ENCODE measurements around the gene ALDH1L1. TPM values are rescaled to one million over a fixed set of nuclear protein-coding genes. Genes with fewer than 3 reads are reported as not detected.
A peak's percentile ranks its signal among the peaks of the same experiment; 100 is the strongest.

ALDH1L1 gene
- total and polyA plus RNA-seq, 2 of the 4 experiments (the other 2 are of a cell fraction) = not detected

GRCh38 chr3:126170073-126170777 lies 10.2 kb downstream of the ALDH1L1 start:
- Histone ChIP-seq H4K20me1 (ENCODE audit: insufficient read depth, low read length) (no peaks in the 10 kb centered on the region), H4K91ac (ENCODE audit: insufficient read depth, low read depth, low read length) (no peak overlapping the region), H2AFZ (replicated peaks; ENCODE audit: low read length, poor library complexity) (no peak overlapping the region), H3K9me1 (ENCODE audit: insufficient read depth, low read length) (no peaks in the 10 kb centered on the region), H2BK5ac (ENCODE audit: low read depth, low read length, poor library complexity, severe bottlenecking) (no peak overlapping the region), H3K4me2 (ENCODE audit: low read depth, low read length) (no peak overlapping the region), H3K4ac (ENCODE audit: low read depth, low read length) (no peak overlapping the region), H3K79me1 (ENCODE audit: low read depth in 1 of 2, low read length in 2 of 2) (no peaks in the 10 kb centered on the region), H3K4me1 (ENCODE audit: control insufficient read depth, insufficient read depth, low read length) (no peaks in the 10 kb centered on the region), H2AK9ac (replicated peaks; ENCODE audit: low read depth, low read length, poor library complexity) (no peak overlapping the region), H3K9me3 (ENCODE audit: control insufficient read depth, insufficient read depth, low read length) (no peaks in the 10 kb centered on the region), H3K9ac (ENCODE audit: low read depth, low read length) (no peak overlapping the region), H3K4me3 (ENCODE audit: insufficient read depth, low read depth, low read length) (no peak overlapping the region), H3K36me3 (ENCODE audit: control insufficient read depth, insufficient read depth, low read length) (no peaks in the 10 kb centered on the region), H4K5ac (ENCODE audit: low read depth, low read length) (no peak overlapping the region), H3K23ac (ENCODE audit: low read depth, low read length) (no peak overlapping the region), H3K18ac (ENCODE audit: low read depth, low read length) (no peak overlapping the region), H2BK120ac (ENCODE audit: low read depth, low read length) (no peak overlapping the region), H2AK5ac (ENCODE audit: low read depth, low read length) (no peak overlapping the region), H2BK20ac (ENCODE audit: low read depth, low read length) (no peak overlapping the region), H3K27ac (ENCODE audit: insufficient read depth, low read length) (no peak overlapping the region), H3K27me3 (ENCODE audit: control insufficient read depth, insufficient read depth, low read length) (peaks cover 8% of the 10 kb centered on the region), H2BK15ac (ENCODE audit: low read depth, low read length) (no peak overlapping the region), H3K56ac (ENCODE audit: extremely low read depth, insufficient read depth, low read length) (no peak overlapping the region), H3K14ac (replicated peaks; ENCODE audit: low read depth, low read length) (no peak overlapping the region), H4K8ac (ENCODE audit: low read depth in 2 of 2, low read length in 2 of 2) (no peak overlapping the region)
- ATAC-seq (ENCODE audit: low read depth) = no peak
- in situ Hi-C loops (cut with MboI; ENCODE audit: low sequenced_read_pairs) = no loop called here
- CTCF ChIA-PET = interaction anchor here (0.6 kb wide), 1 partner anchor 1800 kb away, joined by 3 read pairs; no protein-coding TSS in a partner anchor
- BruUV-seq (replicated peaks) = no TSS peak
- dilution Hi-C loops (cut with HindIII; ENCODE audit: low sequenced_read_pairs, unreplicated experiment) = no loop called here
- WGBS, 2 experiments (ENCODE audit: extremely low coverage in 2 of 2, insufficient read length in 1 of 2) = 50% methylated on average over 1 of the region's 8 CpGs; no CpG with 5 or more reads in 1 of the 2 experiments
- TF ChIP-seq CEBPB (IDR thresholded peaks at IDR 0.05; ENCODE audit: low read depth, low read length) (peak; percentile 46), NFE2L2 (IDR thresholded peaks at IDR 0.05; ENCODE audit: low read depth, low read length) (no peak)
- intact Hi-C loops (cut with micrococcal nuclease) = no loop called here
- POLR2A ChIA-PET (ENCODE audit: unreplicated experiment) = no interaction called here
- DNase-seq = no peak
